Naive thymus-derived CD4-positive, alpha-beta T cell (primary cell): ENCODE data around the gene OSBPL1A. TPM values are rescaled to one million over a fixed set of nuclear protein-coding genes. Genes with fewer than 3 reads are reported as not detected.
A peak's percentile ranks its signal among the peaks of the same experiment; 100 is the strongest.

Experiments
- ATAC-seq: fragments of 150-1000 bp; cut with Tn5 transposase; 2 replicates; pipeline ENCODE4 v1.10.0; 2021; ENCODE audit warnings: mild to moderate bottlenecking, moderate library complexity
- CTCF ChIA-PET: fragments of 350-600 bp; sonication (Branson Sonifier 250); formaldehyde crosslinking; loops from one replicate; lab custom pipeline; 2021; ENCODE audit warnings: antibody characterized with exemption; lab: Charles Lee
- POLR2A ChIA-PET: fragments of 350-600 bp; sonication (Branson Sonifier 250); formaldehyde crosslinking; loops from one replicate; lab custom pipeline; 2021; ENCODE audit warnings: antibody characterized with exemption, inconsistent platforms; lab: Charles Lee
- DNase-seq, 9 donors: peaks; one replicate each; pipeline versions ENCODE4 v3.0.0 to v3.0.0-alpha.2; 2020 to 2022; ENCODE audit warnings: mixed read lengths in 1 of 9
- H3K27ac ChIP-seq: one replicate; pipeline ENCODE4 v1.7.0; 2013; ENCODE audit warnings: mild to moderate bottlenecking, low read depth, low read length, moderate library complexity
- H3K27me3 ChIP-seq, 2 donors: one replicate each; pipeline ENCODE4 v1.7.0; 2013; ENCODE audit warnings: low read length in 2 of 2, mild to moderate bottlenecking in 2 of 2, moderate library complexity in 2 of 2; ENCODE audit not compliant: control insufficient read depth in 2 of 2, insufficient read depth in 2 of 2
- H3K36me3 ChIP-seq, 3 experiments: 1 replicate in 2 of 3; 2 replicates in 1 of 3; pipeline ENCODE4 v1.7.0; 2013; ENCODE audit warnings: low read length in 3 of 3, mild to moderate bottlenecking in 3 of 3, moderate library complexity in 1 of 3; ENCODE audit not compliant: insufficient read depth in 3 of 3, control insufficient read depth in 2 of 3
- H3K4me1 ChIP-seq, 2 donors: one replicate each; pipeline ENCODE4 v1.7.0; 2013; ENCODE audit warnings: low read length in 2 of 2, mild to moderate bottlenecking in 2 of 2, moderate library complexity in 1 of 2; ENCODE audit not compliant: control insufficient read depth in 2 of 2, insufficient read depth in 2 of 2
- H3K4me3 ChIP-seq: 2 replicates; pipeline ENCODE4 v1.7.0; 2013; ENCODE audit warnings: mild to moderate bottlenecking, low read length
- H3K9me3 ChIP-seq, 3 experiments: 1 replicate in 2 of 3; 2 replicates in 1 of 3; pipeline ENCODE4 v1.7.0; 2013; ENCODE audit warnings: low read length in 3 of 3; ENCODE audit not compliant: control insufficient read depth in 2 of 3
- H3K27ac Mint-ChIP-seq, 9 donors: one replicate each; pipeline ENCODE4 v1.8.0; 2020 to 2022; ENCODE audit warnings: mixed read lengths in 9 of 9, mild to moderate bottlenecking in 8 of 9, moderate library complexity in 5 of 9, inconsistent platforms in 2 of 9
- H3K27me3 Mint-ChIP-seq, 5 donors: one replicate each; pipeline ENCODE4 v1.8.0; 2021 to 2022; ENCODE audit warnings: mixed read lengths in 5 of 5, mild to moderate bottlenecking in 1 of 5
- H3K36me3 Mint-ChIP-seq, 5 donors: one replicate each; pipeline ENCODE4 v1.8.0; 2020 to 2022; ENCODE audit warnings: mixed read lengths in 5 of 5, mild to moderate bottlenecking in 3 of 5, inconsistent platforms in 1 of 5
- H3K4me1 Mint-ChIP-seq, 7 donors: one replicate each; pipeline ENCODE4 v1.8.0; 2020 to 2022; ENCODE audit warnings: mixed read lengths in 7 of 7, mild to moderate bottlenecking in 3 of 7, inconsistent platforms in 1 of 7
- H3K4me3 Mint-ChIP-seq, 10 donors: one replicate each; pipeline ENCODE4 v1.8.0; 2020 to 2022; ENCODE audit warnings: mild to moderate bottlenecking in 10 of 10, mixed read lengths in 10 of 10, moderate library complexity in 6 of 10, inconsistent platforms in 2 of 10
- H3K9me3 Mint-ChIP-seq, 11 donors: one replicate each; pipeline ENCODE4 v1.8.0; 2020 to 2022; ENCODE audit warnings: mixed read lengths in 11 of 11, mild to moderate bottlenecking in 4 of 11, inconsistent platforms in 1 of 11, moderate library complexity in 1 of 11
- intact Hi-C, 2 donors: fragments of 100-400 bp; cut with micrococcal nuclease; formaldehyde crosslinking; loops; one replicate each; pipeline ENCODE4 v1.15.1; 2023
- polyA plus RNA-seq, 2 donors: library from polyadenylated mRNA; unstranded; fragments of 300-500 nt; fragmentation: Illumina TruSeq; gene quantifications; one replicate each; pipeline ENCODE4 v1.2.3, GENCODE V29; 2021
- total RNA-seq, 6 experiments: library from RNA in 5 of 6; stranded (reverse) in 5 of 6; gene quantifications; 1 replicate in 5 of 6; 2 replicates in 1 of 6; pipeline ENCODE4 v1.2.3 and lab custom pipeline; 2021 to 2026

Gene OSBPL1A
- total and polyA plus RNA-seq, 7 experiments from 2014 or later = 1.8 to 7.7 (median 3.9) TPM

- Mint-ChIP-seq H3K4me1 (peaks cover 12 to 32% (median 26%) of the 10 kb centered on the region in 7 donors), H3K27ac (peak overlapping the region in 8 of 9 donors; percentile 6 to 83 (median 54)), H3K27me3 (peaks cover 5 to 26% (median 10%) of the 10 kb centered on the region in 5 donors), H3K4me3 (peak overlapping the region in 6 of 10 donors; percentile 19 to 97 (median 52)), H3K36me3 (peaks cover 0 to 15% (median 9%) of the 10 kb centered on the region in 5 donors), H3K9me3 (peaks cover 0 to 9% (median 0%) of the 10 kb centered on the region in 11 donors)
- CTCF ChIA-PET = no interaction called here
- Histone ChIP-seq H3K27me3 (peaks cover 0 to 3% of the 10 kb centered on the region in 2 donors), H3K9me3 (no peaks in the 10 kb centered on the region), H3K36me3 (peaks cover 5 to 15% (median 14%) of the 10 kb centered on the region in 3 experiments), H3K27ac (no peak overlapping the region), H3K4me3 (no peak overlapping the region), H3K4me1 (peaks cover 11 to 13% of the 10 kb centered on the region in 2 donors)
- ATAC-seq = no peak
- POLR2A ChIA-PET = interaction anchor here (0.7 kb wide), 1 partner anchor 18 kb away, joined by 3 read pairs; no protein-coding TSS in a partner anchor
- no peak for DNase-seq
- intact Hi-C loops = loop anchor here in 1 of 2 donors (5.0 kb wide), 1 partner anchor 635 kb away; the partner anchor contains the start of gene RMC1
These were observed 260.7 kb downstream of the OSBPL1A start for GRCh38 chr18:24136967-24137373.

GRCh38 chr18:24130494-24130893 is 267.1 kb downstream of the OSBPL1A start:
- ChIA-PET CTCF (no interaction called here), POLR2A (no interaction called here)
- DNase-seq (no peak), ATAC-seq (no peak)
- Histone ChIP-seq H3K27me3 (no peaks in the 10 kb centered on the region), H3K27ac (no peak overlapping the region), H3K36me3 (peaks cover 38 to 67% (median 41%) of the 10 kb centered on the region in 3 experiments), H3K4me1 (no peaks in the 10 kb centered on the region), H3K4me3 (no peak overlapping the region), H3K9me3 (no peaks in the 10 kb centered on the region)
- no peak overlapping the region for H3K27ac Mint-ChIP-seq
- no peaks in the 10 kb centered on the region for H3K9me3 Mint-ChIP-seq
- H3K4me1 Mint-ChIP-seq = peaks cover 0 to 10% (median 3%) of the 10 kb centered on the region in 7 donors
- H3K4me3 Mint-ChIP-seq = no peak overlapping the region
- H3K36me3 Mint-ChIP-seq = peaks cover 12 to 37% (median 31%) of the 10 kb centered on the region in 5 donors
- H3K27me3 Mint-ChIP-seq = no peaks in the 10 kb centered on the region
- intact Hi-C loops = no loop called here

- peak overlapping the region; percentile 21 for H3K27ac ChIP-seq
- CTCF ChIA-PET = no interaction called here
- ATAC-seq = no peak
- Mint-ChIP-seq H3K4me1 (peaks cover 0 to 11% (median 3%) of the 10 kb centered on the region in 7 donors), H3K4me3 (no peak overlapping the region), H3K27ac (peak overlapping the region in 6 of 9 donors; percentile 4 to 79 (median 53)), H3K9me3 (no peaks in the 10 kb centered on the region), H3K36me3 (peaks cover 15 to 41% (median 33%) of the 10 kb centered on the region in 5 donors), H3K27me3 (no peaks in the 10 kb centered on the region)
- no peak for DNase-seq
- POLR2A ChIA-PET = no interaction called here
- no peaks in the 10 kb centered on the region for H3K4me1 ChIP-seq
- H3K36me3 ChIP-seq = peaks cover 43 to 73% (median 46%) of the 10 kb centered on the region in 3 experiments
- intact Hi-C loops = no loop called here
- H3K27me3 ChIP-seq = no peaks in the 10 kb centered on the region
- no peak overlapping the region for H3K4me3 ChIP-seq
- no peaks in the 10 kb centered on the region for H3K9me3 ChIP-seq
These were observed 268.9 kb downstream of the OSBPL1A start for GRCh38 chr18:24128700-24129099.

- H3K27ac Mint-ChIP-seq = peak overlapping the region in 7 of 9 donors; percentile 35 to 87 (median 36)
- CTCF ChIA-PET = interaction anchor here (1.0 kb wide), 1 partner anchor 11 kb away, joined by 3 read pairs; the partner anchor contains the start of gene CABYR
These were observed 269.9 kb downstream of the OSBPL1A start for GRCh38 chr18:24127735-24128134.

GRCh38 chr18:24126155-24126961 is 271.3 kb downstream of the OSBPL1A start:
- H3K36me3 ChIP-seq = peaks cover 30 to 75% (median 38%) of the 10 kb centered on the region in 3 experiments
- ATAC-seq (no peak), DNase-seq (no peak)
- Mint-ChIP-seq H3K4me3 (no peak overlapping the region), H3K27me3 (no peaks in the 10 kb centered on the region), H3K4me1 (peaks cover 0 to 11% (median 3%) of the 10 kb centered on the region in 7 donors), H3K27ac (peak overlapping the region in 4 of 9 donors; percentile 44 to 59 (median 52)), H3K9me3 (no peaks in the 10 kb centered on the region), H3K36me3 (peaks cover 15 to 49% (median 35%) of the 10 kb centered on the region in 5 donors)
- no peaks in the 10 kb centered on the region for H3K27me3 ChIP-seq
- H3K9me3 ChIP-seq = no peaks in the 10 kb centered on the region
- no peak overlapping the region for H3K27ac ChIP-seq
- ChIA-PET CTCF (interaction anchor here (0.7 to 1.0 kb wide), 2 partner anchors 12 to 611 kb away, joined by 3 to 4 read pairs; partner anchors contain the start of gene CABYR), POLR2A (no interaction called here)
- H3K4me3 ChIP-seq = no peak overlapping the region
- intact Hi-C loops = no loop called here
- H3K4me1 ChIP-seq = no peaks in the 10 kb centered on the region

More at GRCh38 chr18:24127735-24128134, 269.9 kb downstream of the OSBPL1A start:
- no peaks in the 10 kb centered on the region for H3K27me3 ChIP-seq
- no peak overlapping the region for H3K4me3 ChIP-seq
- H3K36me3 Mint-ChIP-seq = peaks cover 15 to 40% (median 31%) of the 10 kb centered on the region in 5 donors
- POLR2A ChIA-PET = no interaction called here
- peaks cover 0 to 11% (median 3%) of the 10 kb centered on the region in 7 donors for H3K4me1 Mint-ChIP-seq
- H3K27ac ChIP-seq = no peak overlapping the region
- H3K9me3 ChIP-seq = no peaks in the 10 kb centered on the region
- no peaks in the 10 kb centered on the region for H3K9me3 Mint-ChIP-seq
- intact Hi-C loops = no loop called here
- H3K27me3 Mint-ChIP-seq = no peaks in the 10 kb centered on the region
- ATAC-seq (no peak), DNase-seq (no peak)
- peaks cover 38 to 77% (median 39%) of the 10 kb centered on the region in 3 experiments for H3K36me3 ChIP-seq
- no peak overlapping the region for H3K4me3 Mint-ChIP-seq
- no peaks in the 10 kb centered on the region for H3K4me1 ChIP-seq

GRCh38 chr18:24121625-24122024 is 276.0 kb downstream of the OSBPL1A start:
- ChIA-PET CTCF (no interaction called here), POLR2A (interaction anchor here (0.6 to 1.3 kb wide), 2 partner anchors 153 to 154 kb away, joined by 3 to 4 read pairs; no protein-coding TSS in a partner anchor)
- intact Hi-C loops = no loop called here
- H3K4me3 ChIP-seq = no peak overlapping the region
- H3K36me3 ChIP-seq = peaks cover 23 to 72% (median 25%) of the 10 kb centered on the region in 3 experiments
- Mint-ChIP-seq H3K36me3 (peaks cover 6 to 43% (median 20%) of the 10 kb centered on the region in 5 donors), H3K4me1 (peaks cover 0 to 19% (median 7%) of the 10 kb centered on the region in 7 donors), H3K27me3 (no peaks in the 10 kb centered on the region), H3K9me3 (no peaks in the 10 kb centered on the region), H3K4me3 (no peak overlapping the region), H3K27ac (peak overlapping the region in 1 of 9 donors; percentile 69)
- no peaks in the 10 kb centered on the region for H3K9me3 ChIP-seq
- DNase-seq = no peak
- H3K27me3 ChIP-seq = no peaks in the 10 kb centered on the region
- no peak overlapping the region for H3K27ac ChIP-seq
- no peak for ATAC-seq
- peaks cover 0 to 6% of the 10 kb centered on the region in 2 donors for H3K4me1 ChIP-seq
